Measurements from ENCODE around the gene TCFL5.

Gene TCFL5

DNA sequence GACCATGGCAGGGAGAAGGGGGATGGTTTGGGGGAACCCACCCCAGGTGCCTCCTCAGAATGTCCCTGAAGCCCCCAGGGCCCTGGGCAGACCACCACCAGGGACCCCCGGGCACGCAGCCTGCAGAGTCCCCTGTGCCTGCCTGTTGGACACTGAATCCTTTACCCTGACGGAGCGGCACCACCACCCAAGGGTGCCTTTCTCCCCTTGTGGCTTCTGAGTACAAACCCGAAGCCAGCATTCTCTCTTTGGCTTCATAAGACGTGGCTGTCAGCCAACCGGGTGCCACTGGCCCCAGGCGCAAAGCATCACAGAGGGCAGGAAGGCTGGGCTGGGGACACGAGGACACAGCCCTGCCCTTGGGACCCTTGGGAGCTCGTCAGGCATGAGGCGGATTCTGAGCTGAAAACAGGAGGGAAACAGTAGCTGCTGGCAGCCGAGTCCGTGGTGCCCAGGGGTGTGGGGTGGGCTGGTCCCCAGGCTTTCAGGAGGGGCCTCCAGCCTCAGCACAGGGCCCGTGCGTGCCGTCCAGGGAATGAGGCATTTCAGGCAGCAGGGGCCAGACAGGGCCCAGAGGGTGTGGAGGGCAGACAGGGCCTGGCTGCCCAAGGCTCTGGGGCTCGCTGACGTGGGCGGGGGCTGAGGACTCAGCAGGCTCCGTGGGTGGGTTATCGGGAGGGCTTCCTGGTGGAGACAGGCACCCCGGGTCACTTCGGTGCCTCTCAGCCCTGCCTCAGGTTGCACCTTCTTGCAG is 41.2 kb downstream of the TCFL5 start:
- H3K27ac ChIP-seq = no peak overlapping the region
- no peak for TF ChIP-seq CTCF (conservative IDR thresholded peaks at IDR 0.05)

DNA sequence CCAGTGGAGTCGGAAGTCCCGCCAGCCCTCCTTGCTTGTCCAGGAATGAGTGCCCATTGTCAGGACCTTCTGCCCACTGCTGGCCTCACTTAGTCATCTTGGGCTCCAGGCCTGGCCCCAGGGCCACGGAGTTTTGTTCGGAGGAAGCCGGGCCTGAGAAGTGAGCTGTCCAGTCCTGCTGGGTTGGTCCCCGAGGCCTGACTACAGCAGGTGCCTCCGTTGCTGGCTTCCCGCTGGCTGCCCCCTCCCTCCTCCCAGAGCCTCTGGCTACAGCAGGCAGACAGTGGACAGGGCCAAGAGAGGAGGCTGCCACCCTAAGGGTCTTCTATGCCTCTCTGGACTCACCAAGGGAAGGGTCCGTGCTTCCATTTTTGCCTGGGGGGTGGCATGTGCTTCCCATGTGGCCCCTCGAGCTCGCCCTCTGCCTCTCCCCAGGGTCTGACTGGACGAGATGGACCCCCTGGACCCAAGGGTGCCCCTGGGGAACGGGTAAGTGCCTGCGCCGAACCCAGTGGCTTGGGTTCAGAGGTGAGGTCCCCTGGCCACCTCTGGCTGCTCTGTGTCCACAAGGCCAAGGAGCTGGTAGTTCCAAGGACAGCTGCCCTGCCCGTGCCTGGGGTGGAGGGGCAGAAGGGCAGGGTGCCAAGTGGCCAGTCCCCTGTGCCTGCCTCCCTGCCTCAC is 42.0 kb downstream of the TCFL5 start:
- H3K27ac ChIP-seq = no peak overlapping the region

DNA sequence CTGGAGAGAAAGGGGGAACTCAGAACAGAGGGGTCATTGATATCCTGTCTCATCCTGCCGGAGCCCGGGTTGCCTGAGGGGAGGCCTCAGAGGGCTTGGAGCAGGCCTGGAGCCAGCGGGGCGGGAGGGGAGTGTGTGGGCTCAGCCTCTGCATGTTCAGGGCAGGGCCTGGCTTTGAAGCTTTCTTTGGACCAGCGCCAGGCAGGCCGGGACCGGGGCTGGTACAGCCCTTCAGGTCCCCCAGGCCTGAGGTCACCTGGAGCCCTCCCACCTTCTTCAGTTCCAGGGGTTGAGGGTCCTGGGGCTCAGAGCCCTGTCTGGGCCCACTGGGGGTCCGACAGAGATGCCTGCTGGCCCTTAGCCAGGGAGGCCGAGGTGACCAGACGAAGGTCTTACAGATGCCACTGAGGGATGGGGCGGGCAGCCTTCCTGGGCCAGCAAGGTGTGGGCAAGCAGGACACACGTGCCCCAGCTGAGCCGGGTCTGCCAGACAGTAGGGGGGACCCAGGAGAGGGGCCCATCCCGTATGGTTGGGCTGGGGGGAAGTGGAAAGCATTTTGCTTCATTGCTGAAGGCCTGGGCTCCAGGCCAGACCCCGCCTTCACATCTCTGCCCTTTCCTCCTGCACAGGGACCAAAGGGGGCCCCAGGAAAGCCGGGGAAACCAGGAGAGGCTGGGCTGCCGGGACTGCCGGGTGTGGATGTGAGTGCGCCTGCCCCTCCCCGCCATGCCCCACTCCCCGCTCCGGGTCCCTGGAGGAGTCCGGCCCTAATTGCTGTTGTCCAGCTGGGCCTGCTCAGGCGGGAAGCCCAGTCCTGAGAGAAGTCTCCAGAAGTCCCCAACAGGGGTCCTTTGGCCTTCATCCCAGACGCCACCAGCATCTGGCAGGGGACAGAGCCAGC is 42.8 kb downstream of the TCFL5 start:
- no peak for TF ChIP-seq CTCF (conservative IDR thresholded peaks at IDR 0.05)
- H3K27ac ChIP-seq = no peak overlapping the region; the same call in 1 of the 2 replicates

More for the DNA sequence above, 42.0 kb downstream of the TCFL5 start:
- TF ChIP-seq CTCF (conservative IDR thresholded peaks at IDR 0.05) = no peak

GRCh38 chr20:62817975-62818591 is 43.5 kb downstream of the TCFL5 start:
- no peak overlapping the region; the same call in 1 of the 2 replicates for H3K27ac ChIP-seq
- TF ChIP-seq CTCF (conservative IDR thresholded peaks at IDR 0.05) = no peak

DNA sequence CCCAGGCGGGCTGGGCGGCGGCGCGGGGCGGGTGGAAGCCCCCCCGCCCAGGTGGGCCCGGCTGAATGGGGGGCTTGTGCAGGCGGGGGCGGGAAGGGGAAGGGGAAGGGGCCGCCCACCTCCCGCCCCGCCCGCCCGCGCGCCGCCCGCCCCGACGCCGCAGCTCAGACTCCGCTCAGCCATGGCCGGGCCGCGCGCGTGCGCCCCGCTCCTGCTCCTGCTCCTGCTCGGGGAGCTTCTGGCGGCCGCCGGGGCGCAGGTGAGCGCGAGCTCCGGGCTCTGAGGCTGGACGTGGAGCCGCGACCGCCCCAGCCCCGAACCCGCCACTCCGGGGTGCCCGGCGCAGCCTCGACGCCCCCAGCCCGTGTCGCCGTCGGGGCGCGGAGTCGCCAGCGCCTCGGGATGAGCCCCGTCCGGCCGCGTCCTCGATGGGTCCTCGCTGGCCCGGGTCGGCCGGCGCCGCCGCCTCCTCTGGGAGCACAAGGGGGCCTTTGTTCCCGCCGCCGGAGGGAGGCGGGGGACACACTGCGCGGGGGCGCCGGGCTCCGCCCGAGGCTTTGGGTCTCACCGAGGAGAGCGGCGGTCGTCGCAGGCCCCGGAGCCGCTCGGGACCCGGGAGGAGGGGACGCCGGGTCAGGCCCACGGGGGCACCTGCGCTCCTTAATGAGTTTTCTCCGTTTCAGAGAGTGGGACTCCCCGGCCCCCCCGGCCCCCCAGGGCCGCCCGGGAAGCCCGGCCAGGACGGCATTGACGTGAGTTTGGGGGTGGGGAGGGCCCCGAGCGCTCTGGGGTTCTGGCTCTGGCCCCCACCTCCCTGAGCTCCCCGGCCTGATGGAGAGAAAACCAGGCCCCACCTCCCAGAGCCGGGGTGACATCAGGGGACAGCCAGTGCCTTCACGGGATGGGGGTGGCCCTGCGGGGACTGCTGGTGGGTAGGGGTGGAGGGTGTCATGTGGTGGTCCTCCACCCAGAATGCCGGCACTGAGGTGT is 44.4 kb downstream of the TCFL5 start, which contains the start of gene COL9A3:
Gene COL9A3 (plus strand): TSS at position 167 of the 990 bp plus-strand sequence. CDS start 15 bp downstream, at position 182.
- peak within 1 kb of the TSS; percentile 47; the same call in 1 of the 2 replicates for H3K27ac ChIP-seq
- TF ChIP-seq CTCF (conservative IDR thresholded peaks at IDR 0.05) = no peak
